ENCODE data around the gene ETV4.

DNA sequence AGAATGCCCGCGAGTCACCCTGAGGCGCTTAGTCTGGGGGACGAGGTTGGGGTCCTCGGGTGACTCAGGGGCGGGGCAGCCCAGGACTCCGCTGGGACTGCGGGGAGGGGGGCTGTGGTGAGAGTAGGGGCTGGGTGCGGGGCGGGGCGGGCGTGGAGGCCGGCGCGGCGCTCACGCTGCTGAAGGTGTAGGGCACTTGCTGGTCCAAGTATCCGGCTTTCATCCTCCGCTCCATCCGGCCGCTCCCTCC is 832 bp downstream of the ETV4 start:
- TF ChIP-seq, protein P1, sequence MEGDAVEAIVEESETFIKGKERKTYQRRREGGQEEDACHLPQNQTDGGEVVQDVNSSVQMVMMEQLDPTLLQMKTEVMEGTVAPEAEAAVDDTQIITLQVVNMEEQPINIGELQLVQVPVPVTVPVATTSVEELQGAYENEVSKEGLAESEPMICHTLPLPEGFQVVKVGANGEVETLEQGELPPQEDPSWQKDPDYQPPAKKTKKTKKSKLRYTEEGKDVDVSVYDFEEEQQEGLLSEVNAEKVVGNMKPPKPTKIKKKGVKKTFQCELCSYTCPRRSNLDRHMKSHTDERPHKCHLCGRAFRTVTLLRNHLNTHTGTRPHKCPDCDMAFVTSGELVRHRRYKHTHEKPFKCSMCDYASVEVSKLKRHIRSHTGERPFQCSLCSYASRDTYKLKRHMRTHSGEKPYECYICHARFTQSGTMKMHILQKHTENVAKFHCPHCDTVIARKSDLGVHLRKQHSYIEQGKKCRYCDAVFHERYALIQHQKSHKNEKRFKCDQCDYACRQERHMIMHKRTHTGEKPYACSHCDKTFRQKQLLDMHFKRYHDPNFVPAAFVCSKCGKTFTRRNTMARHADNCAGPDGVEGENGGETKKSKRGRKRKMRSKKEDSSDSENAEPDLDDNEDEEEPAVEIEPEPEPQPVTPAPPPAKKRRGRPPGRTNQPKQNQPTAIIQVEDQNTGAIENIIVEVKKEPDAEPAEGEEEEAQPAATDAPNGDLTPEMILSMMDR (conservative IDR thresholded peaks at IDR 0.05; ENCODE audit: low read length): no peak
- TF ChIP-seq EZH2phosphoT487 (IDR thresholded peaks at IDR 0.05; ENCODE audit: borderline replicate concordance): no peak
